ENCODE results near the gene PCBP3. TPM values are rescaled to one million over a fixed set of nuclear protein-coding genes. Genes with fewer than 3 reads are reported as not detected.
A peak's percentile ranks its signal among the peaks of the same experiment; 100 is the strongest.

PCBP3 gene
- total and polyA plus RNA-seq, 10 of the 15 experiments (the other 5 are each of a cell fraction or from before 2014, with no cell fraction given): 0.09 to 1.3 (median 0.46) TPM; not detected in 3

DNA sequence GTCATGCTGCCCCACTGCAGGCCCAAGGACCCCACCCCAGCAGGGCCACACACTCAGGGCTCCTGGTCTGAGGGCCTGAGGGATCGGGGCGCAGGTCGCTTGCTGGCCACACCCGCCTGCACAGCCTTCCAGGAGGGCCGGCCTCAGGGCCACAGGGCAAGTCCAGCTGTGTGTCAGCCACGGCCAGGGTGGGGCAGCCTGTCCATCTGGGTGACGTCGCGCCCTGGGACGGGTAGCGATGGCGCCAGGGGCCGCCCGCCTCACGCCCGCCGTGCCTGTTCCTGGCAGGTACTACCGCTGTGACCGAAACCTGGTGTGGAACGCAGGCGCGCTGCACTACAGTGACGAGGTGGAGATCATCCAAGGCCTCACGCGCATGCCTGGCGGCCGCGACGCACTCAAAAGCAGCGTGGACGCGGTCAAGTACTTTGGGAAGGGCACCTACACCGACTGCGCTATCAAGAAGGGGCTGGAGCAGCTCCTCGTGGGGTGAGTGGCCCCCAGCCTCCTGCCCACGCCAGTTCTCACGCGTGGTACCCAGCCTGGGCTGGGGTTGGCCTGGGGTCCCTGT, 340.5 kb downstream of the PCBP3 start:
- in situ Hi-C loops (cut with MboI) (no loop called here), intact Hi-C loops (cut with micrococcal nuclease; ENCODE audit: unreplicated experiment) (no loop called here)
- RAD21 ChIA-PET (ENCODE audit: unreplicated experiment): no interaction called here

DNA sequence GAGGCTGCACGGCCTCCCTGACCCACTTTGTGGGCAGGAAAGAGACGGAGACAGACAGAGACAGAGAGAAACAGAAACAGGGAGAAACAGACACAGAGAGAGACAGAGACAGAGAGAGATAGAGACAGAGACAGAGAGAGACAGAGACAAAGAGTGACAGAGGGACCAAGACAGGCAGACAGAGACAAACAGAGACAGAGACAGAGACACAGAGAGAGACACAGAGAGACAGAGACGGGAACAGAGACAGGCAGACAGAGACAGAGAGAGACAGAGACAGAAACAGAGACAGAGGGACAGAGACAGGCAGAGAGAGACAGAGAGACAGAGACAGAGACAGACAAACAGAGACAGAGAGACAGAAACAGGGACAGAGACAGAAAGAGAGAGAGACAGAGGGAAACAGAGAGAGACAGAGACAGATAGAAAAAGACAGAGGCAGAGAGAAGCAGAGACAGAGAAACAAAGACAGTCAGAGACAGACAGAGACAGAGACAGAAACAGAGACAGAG, 341.1 kb downstream of the PCBP3 start:
- ChIA-PET SMC1A (ENCODE audit: uncharacterized antibody, unreplicated experiment) (no interaction called here), RAD21 (ENCODE audit: unreplicated experiment) (no interaction called here), CTCF (no interaction called here), POLR2A (no interaction called here)
- Histone ChIP-seq H3K27ac (ENCODE audit: control insufficient read depth, insufficient read depth) (no peak overlapping the region), H3K9me3 (replicated peaks; ENCODE audit: control insufficient read depth, insufficient read depth, low read length) (no peaks in the 10 kb centered on the region), H3K4me3 (no peak overlapping the region), H4K20me1 (ENCODE audit: control insufficient read depth, insufficient read depth) (no peaks in the 10 kb centered on the region), H3K4me2 (ENCODE audit: control insufficient read depth, insufficient read depth) (no peak overlapping the region), H3K4me1 (ENCODE audit: control insufficient read depth, insufficient read depth, low read length) (no peaks in the 10 kb centered on the region; the same call in 1 of the 2 replicates), H2AFZ (ENCODE audit: control insufficient read depth, low read depth, low read length) (no peak overlapping the region), H3K79me2 (ENCODE audit: control insufficient read depth, insufficient read depth, low read length) (no peaks in the 10 kb centered on the region), H3K9ac (ENCODE audit: control insufficient read depth, insufficient read depth, low read length) (no peak overlapping the region), H3K27me3 (replicated peaks in 1 of 2; ENCODE audit: control insufficient read depth in 2 of 2, insufficient read depth in 2 of 2, low read length in 1 of 2) (peaks cover 0 to 3% of the 10 kb centered on the region in 2 experiments; a peak in 2 of 4 replicates), H3K36me3 (ENCODE audit: control insufficient read depth in 2 of 2, insufficient read depth in 2 of 2, low read length in 1 of 2) (no peaks in the 10 kb centered on the region)
- BruUV-seq (replicated peaks): no TSS peak
- FAIRE-seq: peak; percentile 74
- DNase-seq (ENCODE audit: low read depth, low spot score): no peak
- no peak for TF ChIP-seq HCFC1 (IDR thresholded peaks at IDR 0.05; ENCODE audit: low read length)
- no peak for TF ChIP-seq BCL11A (IDR thresholded peaks at IDR 0.05; ENCODE audit: low read depth, low read length)
- TF ChIP-seq NFYA (IDR thresholded peaks at IDR 0.05; ENCODE audit: borderline replicate concordance, low read depth, low read length): no peak
- no peak for TF ChIP-seq STAT3 (IDR thresholded peaks at IDR 0.05; ENCODE audit: low read depth, low read length)
- TF ChIP-seq, protein P1, sequence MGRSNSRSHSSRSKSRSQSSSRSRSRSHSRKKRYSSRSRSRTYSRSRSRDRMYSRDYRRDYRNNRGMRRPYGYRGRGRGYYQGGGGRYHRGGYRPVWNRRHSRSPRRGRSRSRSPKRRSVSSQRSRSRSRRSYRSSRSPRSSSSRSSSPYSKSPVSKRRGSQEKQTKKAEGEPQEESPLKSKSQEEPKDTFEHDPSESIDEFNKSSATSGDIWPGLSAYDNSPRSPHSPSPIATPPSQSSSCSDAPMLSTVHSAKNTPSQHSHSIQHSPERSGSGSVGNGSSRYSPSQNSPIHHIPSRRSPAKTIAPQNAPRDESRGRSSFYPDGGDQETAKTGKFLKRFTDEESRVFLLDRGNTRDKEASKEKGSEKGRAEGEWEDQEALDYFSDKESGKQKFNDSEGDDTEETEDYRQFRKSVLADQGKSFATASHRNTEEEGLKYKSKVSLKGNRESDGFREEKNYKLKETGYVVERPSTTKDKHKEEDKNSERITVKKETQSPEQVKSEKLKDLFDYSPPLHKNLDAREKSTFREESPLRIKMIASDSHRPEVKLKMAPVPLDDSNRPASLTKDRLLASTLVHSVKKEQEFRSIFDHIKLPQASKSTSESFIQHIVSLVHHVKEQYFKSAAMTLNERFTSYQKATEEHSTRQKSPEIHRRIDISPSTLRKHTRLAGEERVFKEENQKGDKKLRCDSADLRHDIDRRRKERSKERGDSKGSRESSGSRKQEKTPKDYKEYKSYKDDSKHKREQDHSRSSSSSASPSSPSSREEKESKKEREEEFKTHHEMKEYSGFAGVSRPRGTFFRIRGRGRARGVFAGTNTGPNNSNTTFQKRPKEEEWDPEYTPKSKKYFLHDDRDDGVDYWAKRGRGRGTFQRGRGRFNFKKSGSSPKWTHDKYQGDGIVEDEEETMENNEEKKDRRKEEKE (IDR thresholded peaks at IDR 0.05): no peak
- TF ChIP-seq, protein P2, sequence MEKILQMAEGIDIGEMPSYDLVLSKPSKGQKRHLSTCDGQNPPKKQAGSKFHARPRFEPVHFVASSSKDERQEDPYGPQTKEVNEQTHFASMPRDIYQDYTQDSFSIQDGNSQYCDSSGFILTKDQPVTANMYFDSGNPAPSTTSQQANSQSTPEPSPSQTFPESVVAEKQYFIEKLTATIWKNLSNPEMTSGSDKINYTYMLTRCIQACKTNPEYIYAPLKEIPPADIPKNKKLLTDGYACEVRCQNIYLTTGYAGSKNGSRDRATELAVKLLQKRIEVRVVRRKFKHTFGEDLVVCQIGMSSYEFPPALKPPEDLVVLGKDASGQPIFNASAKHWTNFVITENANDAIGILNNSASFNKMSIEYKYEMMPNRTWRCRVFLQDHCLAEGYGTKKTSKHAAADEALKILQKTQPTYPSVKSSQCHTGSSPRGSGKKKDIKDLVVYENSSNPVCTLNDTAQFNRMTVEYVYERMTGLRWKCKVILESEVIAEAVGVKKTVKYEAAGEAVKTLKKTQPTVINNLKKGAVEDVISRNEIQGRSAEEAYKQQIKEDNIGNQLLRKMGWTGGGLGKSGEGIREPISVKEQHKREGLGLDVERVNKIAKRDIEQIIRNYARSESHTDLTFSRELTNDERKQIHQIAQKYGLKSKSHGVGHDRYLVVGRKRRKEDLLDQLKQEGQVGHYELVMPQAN (conservative IDR thresholded peaks at IDR 0.05): no peak
- 36% methylated on average over 3 of the region's 3 CpGs for WGBS (ENCODE audit: insufficient coverage, insufficient replicate concordance, low lambda C conversion rate, missing lambda C conversion rate)
- in situ Hi-C loops (cut with MboI) (no loop called here), intact Hi-C loops (cut with micrococcal nuclease; ENCODE audit: unreplicated experiment) (no loop called here)
- ATAC-seq: no peak

More for the DNA sequence above, 340.5 kb downstream of the PCBP3 start:
- FAIRE-seq: no peak
- no TSS peak for BruUV-seq (replicated peaks)
- Histone ChIP-seq H3K4me2 (ENCODE audit: control insufficient read depth, insufficient read depth) (no peak overlapping the region), H3K4me1 (ENCODE audit: control insufficient read depth, insufficient read depth, low read length) (no peaks in the 10 kb centered on the region; the same call in 1 of the 2 replicates), H3K27ac (ENCODE audit: control insufficient read depth, insufficient read depth) (no peak overlapping the region), H3K36me3 (ENCODE audit: control insufficient read depth in 2 of 2, insufficient read depth in 2 of 2, low read length in 1 of 2) (no peaks in the 10 kb centered on the region), H3K9ac (ENCODE audit: control insufficient read depth, insufficient read depth, low read length) (no peak overlapping the region), H3K27me3 (replicated peaks in 1 of 2; ENCODE audit: control insufficient read depth in 2 of 2, insufficient read depth in 2 of 2, low read length in 1 of 2) (peaks cover 0 to 3% of the 10 kb centered on the region in 2 experiments; a peak in 2 of 4 replicates), H3K4me3 (no peak overlapping the region), H2AFZ (ENCODE audit: control insufficient read depth, low read depth, low read length) (no peak overlapping the region), H3K79me2 (ENCODE audit: control insufficient read depth, insufficient read depth, low read length) (no peaks in the 10 kb centered on the region), H4K20me1 (ENCODE audit: control insufficient read depth, insufficient read depth) (no peaks in the 10 kb centered on the region), H3K9me3 (replicated peaks; ENCODE audit: control insufficient read depth, insufficient read depth, low read length) (no peaks in the 10 kb centered on the region)
- no peak for ATAC-seq
- ChIA-PET POLR2A (no interaction called here), CTCF (no interaction called here), SMC1A (ENCODE audit: uncharacterized antibody, unreplicated experiment) (no interaction called here)
- 79% methylated on average over 32 of the region's 38 CpGs for WGBS (ENCODE audit: insufficient coverage, insufficient replicate concordance, low lambda C conversion rate, missing lambda C conversion rate)
- TF ChIP-seq HCFC1 (IDR thresholded peaks at IDR 0.05; ENCODE audit: low read length): no peak
- no peak for TF ChIP-seq RFX5 (IDR thresholded peaks at IDR 0.05; ENCODE audit: low read depth, low read length)
- TF ChIP-seq NR2C2 (IDR thresholded peaks at IDR 0.05; ENCODE audit: borderline replicate concordance, control insufficient read depth, insufficient read length, low read depth): no peak
- no peak for DNase-seq (ENCODE audit: low read depth, low spot score)

All from GM12878 (cell line).